Osteoblast (primary cell): Measurements from ENCODE around the gene PPP1R3A. TPM values are rescaled to one million over a fixed set of nuclear protein-coding genes. Genes with fewer than 3 reads are reported as not detected.
A peak's percentile ranks its signal among the peaks of the same experiment; 100 is the strongest.

Experiments
- DNase-seq: peaks from one replicate; pipeline ENCODE4 v3.0.0; 2011; ENCODE audit warnings: low spot score, mixed read lengths; ENCODE audit not compliant: insufficient read length; ENCODE audit errors: missing footprints
- H2AFZ ChIP-seq: 2 replicates; pipeline ENCODE4 v1.6.0; 2011; ENCODE audit warnings: mild to moderate bottlenecking, low read length
- H3K27ac ChIP-seq: 2 replicates; pipeline ENCODE4 v1.5.1; 2011; ENCODE audit warnings: mild to moderate bottlenecking, low read depth, low read length, moderate library complexity
- H3K27me3 ChIP-seq: 2 replicates; pipeline ENCODE4 v1.6.0; 2012; ENCODE audit warnings: mild to moderate bottlenecking, control low read depth, inconsistent platforms, low read length, moderate library complexity; ENCODE audit not compliant: insufficient read depth
- H3K36me3 ChIP-seq: 2 replicates; pipeline ENCODE4 v1.5.1; 2011; ENCODE audit warnings: mild to moderate bottlenecking, low read length, control low read depth, moderate library complexity; ENCODE audit not compliant: insufficient read depth
- H3K4me1 ChIP-seq: 2 replicates; pipeline ENCODE4 v1.5.1; 2011; ENCODE audit warnings: mild to moderate bottlenecking, low read length, control low read depth, moderate library complexity; ENCODE audit not compliant: insufficient read depth
- H3K4me2 ChIP-seq: 2 replicates; pipeline ENCODE4 v1.6.0; 2011; ENCODE audit warnings: mild to moderate bottlenecking, low read length; ENCODE audit not compliant: insufficient read depth
- H3K4me3 ChIP-seq: fragments of 200-600 bp; sonication (generic); 3 replicates; pipeline ENCODE4 v1.5.1; 2012; ENCODE audit warnings: mild to moderate bottlenecking, low read length, inconsistent platforms; ENCODE audit not compliant: insufficient read depth
- H3K79me2 ChIP-seq: 2 replicates; pipeline ENCODE4 v1.6.0; 2012; ENCODE audit warnings: mild to moderate bottlenecking, low read length, control low read depth, inconsistent platforms; ENCODE audit not compliant: insufficient read depth
- H3K9me3 ChIP-seq: 2 replicates; pipeline ENCODE4 v1.5.1; 2011; ENCODE audit warnings: low read depth, low read length, control low read depth
- H4K20me1 ChIP-seq: 2 replicates; pipeline ENCODE4 v1.6.0; 2012; ENCODE audit warnings: mild to moderate bottlenecking, low read length, control low read depth; ENCODE audit not compliant: insufficient read depth
- total RNA-seq: library from RNA; depleted of rRNA; stranded (reverse); fragments of >200 nt; gene quantifications from 2 replicates; pipeline ENCODE4 v1.2.3, GENCODE V29; 2012
- TF ChIP-seq, protein P1 (sequence below): IDR thresholded peaks from 2 replicates; pipeline ENCODE4 v1.5.1; 2011; ENCODE audit warnings: mild to moderate bottlenecking, low read depth, low read length, moderate library complexity; ENCODE audit errors: extremely low read depth

Gene PPP1R3A
- total RNA-seq, 1 donor: not detected

DNA sequence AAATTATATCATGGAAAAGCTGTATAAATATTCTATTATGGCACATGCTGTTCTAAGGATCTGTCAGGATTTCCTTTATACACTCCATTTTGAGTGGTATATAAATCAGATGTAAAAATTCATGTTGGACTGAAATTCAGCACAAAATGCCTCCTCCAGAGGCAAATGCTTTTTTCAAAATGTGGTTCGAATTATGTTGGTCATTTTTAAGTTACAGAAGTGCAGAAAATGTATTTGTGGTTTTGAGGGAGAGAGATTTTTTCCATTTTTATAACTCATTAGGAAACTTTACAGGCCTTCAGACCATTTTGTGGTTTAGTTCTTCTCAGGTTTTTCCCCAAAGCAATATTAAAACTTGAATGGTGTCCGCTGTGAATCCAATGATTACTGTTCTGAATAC is 2.9 kb downstream of the PPP1R3A start:
- H3K27ac ChIP-seq: no peak overlapping the region
- TF ChIP-seq, protein P1, sequence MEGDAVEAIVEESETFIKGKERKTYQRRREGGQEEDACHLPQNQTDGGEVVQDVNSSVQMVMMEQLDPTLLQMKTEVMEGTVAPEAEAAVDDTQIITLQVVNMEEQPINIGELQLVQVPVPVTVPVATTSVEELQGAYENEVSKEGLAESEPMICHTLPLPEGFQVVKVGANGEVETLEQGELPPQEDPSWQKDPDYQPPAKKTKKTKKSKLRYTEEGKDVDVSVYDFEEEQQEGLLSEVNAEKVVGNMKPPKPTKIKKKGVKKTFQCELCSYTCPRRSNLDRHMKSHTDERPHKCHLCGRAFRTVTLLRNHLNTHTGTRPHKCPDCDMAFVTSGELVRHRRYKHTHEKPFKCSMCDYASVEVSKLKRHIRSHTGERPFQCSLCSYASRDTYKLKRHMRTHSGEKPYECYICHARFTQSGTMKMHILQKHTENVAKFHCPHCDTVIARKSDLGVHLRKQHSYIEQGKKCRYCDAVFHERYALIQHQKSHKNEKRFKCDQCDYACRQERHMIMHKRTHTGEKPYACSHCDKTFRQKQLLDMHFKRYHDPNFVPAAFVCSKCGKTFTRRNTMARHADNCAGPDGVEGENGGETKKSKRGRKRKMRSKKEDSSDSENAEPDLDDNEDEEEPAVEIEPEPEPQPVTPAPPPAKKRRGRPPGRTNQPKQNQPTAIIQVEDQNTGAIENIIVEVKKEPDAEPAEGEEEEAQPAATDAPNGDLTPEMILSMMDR: no peak
- no peaks in the 10 kb centered on the region for H3K27me3 ChIP-seq
- DNase-seq: no peak
- no peak overlapping the region for H3K4me2 ChIP-seq
- no peak overlapping the region for H3K4me3 ChIP-seq
- H3K9me3 ChIP-seq: no peaks in the 10 kb centered on the region
- H2AFZ ChIP-seq: no peak overlapping the region
- no peaks in the 10 kb centered on the region for H3K79me2 ChIP-seq
- no peaks in the 10 kb centered on the region for H4K20me1 ChIP-seq
- H3K36me3 ChIP-seq: no peaks in the 10 kb centered on the region
- H3K4me1 ChIP-seq: no peaks in the 10 kb centered on the region

DNA sequence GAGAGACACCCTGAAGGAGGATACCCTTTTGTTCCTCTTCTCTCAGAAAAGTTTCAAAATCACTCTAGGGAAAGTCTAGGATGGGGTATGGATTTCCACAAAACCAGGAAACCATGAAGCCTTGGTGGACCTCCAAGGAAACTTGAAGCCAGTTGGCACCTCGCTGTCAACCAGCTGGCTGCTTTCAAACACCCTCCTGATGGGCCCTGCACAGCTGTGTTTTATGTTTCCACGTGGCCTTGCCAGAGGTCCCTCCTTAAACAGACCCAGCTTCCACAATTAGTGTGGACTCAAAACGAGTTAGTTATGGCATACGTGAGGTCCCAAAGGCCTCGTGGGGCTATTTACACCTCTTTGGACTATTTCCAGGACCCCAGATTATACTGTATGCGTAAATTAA is 5.9 kb downstream of the PPP1R3A start:
- no peaks in the 10 kb centered on the region for H3K79me2 ChIP-seq
- H2AFZ ChIP-seq: peak overlapping the region; percentile 58
- H3K4me2 ChIP-seq: no peak overlapping the region
- H3K27ac ChIP-seq: no peak overlapping the region
- H3K36me3 ChIP-seq: no peaks in the 10 kb centered on the region
- H4K20me1 ChIP-seq: no peaks in the 10 kb centered on the region
- TF ChIP-seq, protein P1: no peak
- DNase-seq: no peak
- H3K27me3 ChIP-seq: no peaks in the 10 kb centered on the region
- no peaks in the 10 kb centered on the region for H3K9me3 ChIP-seq
- no peak overlapping the region for H3K4me3 ChIP-seq
- no peaks in the 10 kb centered on the region for H3K4me1 ChIP-seq

- no peak overlapping the region for H3K4me3 ChIP-seq
- TF ChIP-seq, protein P1: no peak
Measured at GRCh38 chr7:113907617-113908016, 11.2 kb downstream of the PPP1R3A start.

GRCh38 chr7:113904521-113904920 is 14.3 kb downstream of the PPP1R3A start:
- Histone ChIP-seq H3K4me2 (no peak overlapping the region), H3K27me3 (no peaks in the 10 kb centered on the region), H3K4me1 (no peaks in the 10 kb centered on the region), H3K27ac (no peak overlapping the region), H3K36me3 (no peaks in the 10 kb centered on the region), H2AFZ (no peak overlapping the region), H3K9me3 (no peaks in the 10 kb centered on the region), H3K79me2 (no peaks in the 10 kb centered on the region), H4K20me1 (no peaks in the 10 kb centered on the region), H3K4me3 (no peak overlapping the region)
- DNase-seq: no peak
- TF ChIP-seq, protein P1: no peak

More at GRCh38 chr7:113907617-113908016, 11.2 kb downstream of the PPP1R3A start:
- Histone ChIP-seq H3K27me3 (no peaks in the 10 kb centered on the region), H3K4me2 (no peak overlapping the region), H2AFZ (no peak overlapping the region), H3K36me3 (no peaks in the 10 kb centered on the region), H3K9me3 (no peaks in the 10 kb centered on the region), H3K27ac (no peak overlapping the region), H3K4me1 (no peaks in the 10 kb centered on the region), H3K79me2 (no peaks in the 10 kb centered on the region), H4K20me1 (no peaks in the 10 kb centered on the region)
- no peak for DNase-seq
